Astrocyte of the spinal cord (primary cell): ENCODE data around the gene DRC7.

Experiments
- DNase-seq: peaks from one replicate; pipeline ENCODE4 v3.0.0; 2011; ENCODE audit warnings: low read depth, low spot score
- H3K4me3 ChIP-seq: 2 replicates; pipeline ENCODE4 v1.5.1; 2011; ENCODE audit warnings: low read depth, mild to moderate bottlenecking, low read length, moderate library complexity
- CTCF ChIP-seq: IDR thresholded peaks from 2 replicates; pipeline ENCODE4 v1.5.1; 2012; ENCODE audit warnings: low read depth, mild to moderate bottlenecking, low read length, inconsistent platforms
- in situ Hi-C: cut with HindIII; loops from 2 replicates; pipeline ENCODE4 v1.10.0; 2017; ENCODE audit warnings: low sequenced_read_pairs

Gene DRC7

GRCh38 chr16:57749856-57750452, 55.3 kb downstream of the DRC7 start:
- no peak overlapping the region for H3K4me3 ChIP-seq
- no peak for DNase-seq
- in situ Hi-C loops, result no loop called here
- TF ChIP-seq CTCF, result no peak

- DNase-seq, result no peak
- in situ Hi-C loops, result no loop called here
- no peak overlapping the region for H3K4me3 ChIP-seq
- TF ChIP-seq CTCF, result no peak
Measured at GRCh38 chr16:57750796-57751538, 56.4 kb downstream of the DRC7 start.

- TF ChIP-seq CTCF, result no peak
- in situ Hi-C loops, result no loop called here
- H3K4me3 ChIP-seq, result no peak overlapping the region
- DNase-seq, result no peak
Measured at GRCh38 chr16:57751539-57752202, 57.1 kb downstream of the DRC7 start.

- TF ChIP-seq CTCF, result no peak
- DNase-seq, result no peak
- in situ Hi-C loops, result no loop called here
- no peak overlapping the region for H3K4me3 ChIP-seq
Measured at GRCh38 chr16:57752203-57752580, 57.6 kb downstream of the DRC7 start.

GRCh38 chr16:57752581-57753447, 58.2 kb downstream of the DRC7 start:
- in situ Hi-C loops, result no loop called here

More at GRCh38 chr16:57752581-57753447, 58.2 kb downstream of the DRC7 start:
- no peak overlapping the region for H3K4me3 ChIP-seq
- TF ChIP-seq CTCF, result no peak
- DNase-seq, result no peak
